Measurements from ENCODE around the gene CSTPP1. TPM values are rescaled to one million over a fixed set of nuclear protein-coding genes. Genes with fewer than 3 reads are reported as not detected.
"Not testable (repeated sequence)": the region's sequence is repeated elsewhere in the genome, so short reads cannot be mapped to it uniquely, and the experiment has no call there.

Gene CSTPP1
- total RNA-seq, 1 donor from 2014 or later = 32.7 TPM

- Mint-ChIP-seq H3K9me3 (peaks cover 1% of the 10 kb centered on the region), H3K4me3 (no peak overlapping the region), H3K27me3 (ENCODE audit: insufficient read depth, low read depth) (peaks cover 4% of the 10 kb centered on the region), H3K4me1 (peaks cover 24% of the 10 kb centered on the region), H3K27ac (no peak overlapping the region), H3K36me3 (peaks cover 42% of the 10 kb centered on the region)
- DNase-seq (ENCODE audit: low spot score) = peak; percentile 20
- Histone ChIP-seq H3K27me3 (no peaks in the 10 kb centered on the region), H2AFZ (replicated peaks) (no peak overlapping the region), H3K4me1 (peaks cover 13% of the 10 kb centered on the region), H3K27ac (no peak overlapping the region), H3K9me3 (ENCODE audit: low read depth) (no peaks in the 10 kb centered on the region), H3K9ac (no peak overlapping the region), H3F3A (ENCODE audit: low read depth) (peaks cover 14% of the 10 kb centered on the region), H4K20me1 (ENCODE audit: low read depth) (peaks cover 19% of the 10 kb centered on the region), H3K36me3 (peaks cover 5% of the 10 kb centered on the region), H3K4me3 (no peak overlapping the region), H3K4me2 (no peak overlapping the region), H3K79me2 (ENCODE audit: low read depth) (peaks cover 2% of the 10 kb centered on the region)
- TF ChIP-seq, protein P1, sequence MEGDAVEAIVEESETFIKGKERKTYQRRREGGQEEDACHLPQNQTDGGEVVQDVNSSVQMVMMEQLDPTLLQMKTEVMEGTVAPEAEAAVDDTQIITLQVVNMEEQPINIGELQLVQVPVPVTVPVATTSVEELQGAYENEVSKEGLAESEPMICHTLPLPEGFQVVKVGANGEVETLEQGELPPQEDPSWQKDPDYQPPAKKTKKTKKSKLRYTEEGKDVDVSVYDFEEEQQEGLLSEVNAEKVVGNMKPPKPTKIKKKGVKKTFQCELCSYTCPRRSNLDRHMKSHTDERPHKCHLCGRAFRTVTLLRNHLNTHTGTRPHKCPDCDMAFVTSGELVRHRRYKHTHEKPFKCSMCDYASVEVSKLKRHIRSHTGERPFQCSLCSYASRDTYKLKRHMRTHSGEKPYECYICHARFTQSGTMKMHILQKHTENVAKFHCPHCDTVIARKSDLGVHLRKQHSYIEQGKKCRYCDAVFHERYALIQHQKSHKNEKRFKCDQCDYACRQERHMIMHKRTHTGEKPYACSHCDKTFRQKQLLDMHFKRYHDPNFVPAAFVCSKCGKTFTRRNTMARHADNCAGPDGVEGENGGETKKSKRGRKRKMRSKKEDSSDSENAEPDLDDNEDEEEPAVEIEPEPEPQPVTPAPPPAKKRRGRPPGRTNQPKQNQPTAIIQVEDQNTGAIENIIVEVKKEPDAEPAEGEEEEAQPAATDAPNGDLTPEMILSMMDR (IDR thresholded peaks at IDR 0.05) = peak; percentile 10
- TF ChIP-seq EZH2 (IDR thresholded peaks at IDR 0.05) (no peak), EZH2phosphoT487 (IDR thresholded peaks at IDR 0.05) (no peak)
Measured at GRCh38 chr11:46987183-46987582, 50.6 kb downstream of the CSTPP1 start.

DNA sequence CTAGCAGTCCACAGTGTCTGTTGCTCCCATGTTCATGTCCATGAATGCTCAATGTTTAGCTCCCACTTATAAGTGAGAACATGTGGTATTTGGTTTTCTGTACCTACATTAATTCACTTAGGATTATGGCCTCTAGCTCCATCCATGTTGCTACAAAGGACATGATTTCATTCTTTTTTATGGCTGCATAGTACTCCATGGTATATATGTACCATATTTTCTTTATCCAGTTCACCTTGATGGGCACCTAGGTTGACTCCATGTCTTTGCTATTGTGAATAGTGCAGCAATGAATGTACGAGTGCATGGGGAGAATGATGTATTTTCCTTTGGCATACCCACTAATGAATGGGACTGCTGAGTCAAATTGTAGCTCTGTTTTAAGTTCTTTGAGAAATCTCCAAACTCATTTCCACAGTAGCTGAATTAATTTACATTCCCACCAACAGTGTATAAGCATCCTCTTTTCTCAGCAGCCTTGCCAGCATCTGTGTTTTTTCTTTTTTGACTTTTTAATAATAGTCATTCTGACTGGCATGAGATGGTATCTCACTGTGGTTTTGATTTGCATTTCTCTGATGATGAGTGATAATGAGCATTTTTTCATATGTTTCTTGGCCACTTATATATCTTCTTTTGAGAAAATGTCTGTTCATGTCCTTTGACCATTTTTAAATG lies 53.4 kb downstream of the CSTPP1 start:
- peaks cover 15% of the 10 kb centered on the region for H3K4me1 Mint-ChIP-seq
- H3K79me2 ChIP-seq (ENCODE audit: low read depth); H3K4me3 ChIP-seq; H3K9me3 ChIP-seq (ENCODE audit: low read depth); H3K4me3 Mint-ChIP-seq; H3K36me3 ChIP-seq; H4K20me1 ChIP-seq (ENCODE audit: low read depth); H2AFZ ChIP-seq (replicated peaks); H3K27ac Mint-ChIP-seq; DNase-seq (ENCODE audit: low spot score); H3K9ac ChIP-seq; H3K27me3 ChIP-seq; H3K27ac ChIP-seq; H3K4me2 ChIP-seq; H3K27me3 Mint-ChIP-seq (ENCODE audit: insufficient read depth, low read depth): not testable (repeated sequence)
- H3F3A ChIP-seq (ENCODE audit: low read depth) = peaks cover 14% of the 10 kb centered on the region
- H3K36me3 Mint-ChIP-seq = peaks cover 53% of the 10 kb centered on the region
- H3K4me1 ChIP-seq = peaks cover 13% of the 10 kb centered on the region
- peaks cover 17% of the 10 kb centered on the region for H3K9me3 Mint-ChIP-seq

GRCh38 chr11:46991391-46991790 lies 54.8 kb downstream of the CSTPP1 start:
- Mint-ChIP-seq H3K36me3 (peaks cover 62% of the 10 kb centered on the region), H3K27me3 (ENCODE audit: insufficient read depth, low read depth) (peaks cover 3% of the 10 kb centered on the region), H3K9me3 (peaks cover 26% of the 10 kb centered on the region), H3K4me1 (peaks cover 13% of the 10 kb centered on the region), H3K27ac (peak overlapping the region; percentile 72), H3K4me3 (no peak overlapping the region)
- Histone ChIP-seq H3F3A (ENCODE audit: low read depth) (peaks cover 14% of the 10 kb centered on the region), H3K79me2 (ENCODE audit: low read depth) (peaks cover 11% of the 10 kb centered on the region), H2AFZ (replicated peaks) (no peak overlapping the region), H3K9me3 (ENCODE audit: low read depth) (no peaks in the 10 kb centered on the region), H3K4me2 (peak overlapping the region; percentile 46), H3K9ac (no peak overlapping the region), H4K20me1 (ENCODE audit: low read depth) (peaks cover 10% of the 10 kb centered on the region), H3K4me1 (peaks cover 13% of the 10 kb centered on the region), H3K27me3 (no peaks in the 10 kb centered on the region), H3K4me3 (no peak overlapping the region), H3K27ac (no peak overlapping the region), H3K36me3 (peaks cover 5% of the 10 kb centered on the region)
- DNase-seq (ENCODE audit: low spot score) = peak; percentile 17
- no peak for TF ChIP-seq EZH2 (IDR thresholded peaks at IDR 0.05)
- TF ChIP-seq EZH2phosphoT487 (IDR thresholded peaks at IDR 0.05) = no peak
- TF ChIP-seq, protein P1 (IDR thresholded peaks at IDR 0.05) = no peak

DNA sequence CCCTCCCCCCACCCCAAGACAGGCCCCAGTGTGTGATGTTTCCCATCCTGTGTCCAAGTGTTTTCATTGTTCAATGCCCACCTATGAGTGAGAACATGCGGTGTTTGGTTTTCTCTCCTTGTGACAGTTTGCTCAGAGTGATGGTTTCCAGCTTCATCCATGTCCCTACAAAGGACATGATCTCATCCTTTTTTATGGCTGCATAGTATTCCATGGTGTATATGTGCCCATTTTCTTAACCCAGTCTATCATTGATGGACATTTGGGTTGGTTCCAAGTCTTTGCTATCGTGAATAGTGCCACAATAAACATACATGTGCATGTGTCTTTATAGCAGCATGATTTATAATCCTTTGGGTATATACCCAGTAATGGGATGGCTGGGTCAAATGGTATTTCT lies 55.8 kb downstream of the CSTPP1 start:
- H3K4me3 ChIP-seq; H3K4me2 ChIP-seq; H3K27ac Mint-ChIP-seq; H3K9ac ChIP-seq; H3K36me3 ChIP-seq; H4K20me1 ChIP-seq (ENCODE audit: low read depth); H3K9me3 ChIP-seq (ENCODE audit: low read depth); H3K27ac ChIP-seq; H3K27me3 ChIP-seq; H3K27me3 Mint-ChIP-seq (ENCODE audit: insufficient read depth, low read depth); H2AFZ ChIP-seq (replicated peaks); DNase-seq (ENCODE audit: low spot score); H3K4me3 Mint-ChIP-seq: not testable (repeated sequence)
- Mint-ChIP-seq H3K4me1 (peaks cover 13% of the 10 kb centered on the region), H3K9me3 (peaks cover 36% of the 10 kb centered on the region), H3K36me3 (peaks cover 67% of the 10 kb centered on the region)
- peaks cover 14% of the 10 kb centered on the region for H3F3A ChIP-seq (ENCODE audit: low read depth)
- H3K4me1 ChIP-seq = peaks cover 13% of the 10 kb centered on the region
- H3K79me2 ChIP-seq (ENCODE audit: low read depth) = peaks cover 11% of the 10 kb centered on the region

DNA sequence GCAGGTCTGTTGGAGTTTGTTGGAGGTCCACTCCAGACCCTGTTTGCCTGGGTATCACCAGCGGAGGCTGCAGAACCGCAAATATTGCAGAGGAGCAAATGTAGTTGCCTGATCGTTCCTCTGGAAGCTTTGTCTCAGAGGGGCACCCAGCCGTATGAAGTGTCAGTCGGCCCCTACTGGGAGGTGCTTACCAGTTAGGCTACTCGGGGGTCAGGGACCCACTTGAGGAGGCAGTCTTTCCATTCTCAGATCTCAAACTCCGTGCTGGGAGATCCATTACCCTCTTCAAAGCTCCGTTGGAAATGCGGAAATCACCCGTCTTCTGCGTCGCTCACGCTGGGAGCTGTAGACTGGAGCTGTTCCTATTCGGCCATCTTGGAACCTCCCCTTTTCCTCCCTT lies 61.2 kb downstream of the CSTPP1 start:
- not testable (repeated sequence) for H3K9me3 ChIP-seq (ENCODE audit: low read depth); H3K4me2 ChIP-seq; DNase-seq (ENCODE audit: low spot score); H2AFZ ChIP-seq (replicated peaks); H3K9ac ChIP-seq; H3K4me3 Mint-ChIP-seq; H3K27me3 Mint-ChIP-seq (ENCODE audit: insufficient read depth, low read depth); H3K27ac Mint-ChIP-seq; H3K27me3 ChIP-seq; H3K36me3 ChIP-seq; H3K27ac ChIP-seq; H3K4me3 ChIP-seq
- H3K4me1 ChIP-seq = peaks cover 19% of the 10 kb centered on the region
- H3K79me2 ChIP-seq (ENCODE audit: low read depth) = peaks cover 19% of the 10 kb centered on the region
- H3K4me1 Mint-ChIP-seq = peaks cover 32% of the 10 kb centered on the region
- peaks cover 14% of the 10 kb centered on the region for H3F3A ChIP-seq (ENCODE audit: low read depth)
- H4K20me1 ChIP-seq (ENCODE audit: low read depth) = peaks cover 18% of the 10 kb centered on the region
- H3K9me3 Mint-ChIP-seq = peaks cover 35% of the 10 kb centered on the region
- H3K36me3 Mint-ChIP-seq = peaks cover 43% of the 10 kb centered on the region
